HUES48 (cell line): ENCODE results near the gene NT5DC4.
A peak's percentile ranks its signal among the peaks of the same experiment; 100 is the strongest.

Experiments
- H3K27ac ChIP-seq: one replicate; pipeline ENCODE4 v1.7.0; 2013; ENCODE audit warnings: low read depth, low read length, inconsistent platforms
- H3K27me3 ChIP-seq: 2 replicates; pipeline ENCODE4 v1.6.1; 2013; ENCODE audit warnings: mild to moderate bottlenecking, low read length; ENCODE audit not compliant: control insufficient read depth, insufficient read depth
- H3K36me3 ChIP-seq: 2 replicates; pipeline ENCODE4 v1.6.1; 2013; ENCODE audit warnings: low read length; ENCODE audit not compliant: control insufficient read depth, insufficient read depth
- H3K4me1 ChIP-seq: 2 replicates; pipeline ENCODE4 v1.6.1; 2013; ENCODE audit warnings: mild to moderate bottlenecking, low read length; ENCODE audit not compliant: control insufficient read depth, insufficient read depth
- H3K4me3 ChIP-seq: 2 replicates; pipeline ENCODE4 v1.5.1; 2013; ENCODE audit warnings: mild to moderate bottlenecking, low read depth, low read length
- H3K9ac ChIP-seq: 2 replicates; pipeline ENCODE4 v1.6.1; 2013; ENCODE audit warnings: mild to moderate bottlenecking, low read depth, low read length, moderate library complexity
- H3K9me3 ChIP-seq: 2 replicates; pipeline ENCODE4 v1.6.1; 2013; ENCODE audit warnings: low read length; ENCODE audit not compliant: control insufficient read depth, insufficient read depth

The NT5DC4 gene

DNA sequence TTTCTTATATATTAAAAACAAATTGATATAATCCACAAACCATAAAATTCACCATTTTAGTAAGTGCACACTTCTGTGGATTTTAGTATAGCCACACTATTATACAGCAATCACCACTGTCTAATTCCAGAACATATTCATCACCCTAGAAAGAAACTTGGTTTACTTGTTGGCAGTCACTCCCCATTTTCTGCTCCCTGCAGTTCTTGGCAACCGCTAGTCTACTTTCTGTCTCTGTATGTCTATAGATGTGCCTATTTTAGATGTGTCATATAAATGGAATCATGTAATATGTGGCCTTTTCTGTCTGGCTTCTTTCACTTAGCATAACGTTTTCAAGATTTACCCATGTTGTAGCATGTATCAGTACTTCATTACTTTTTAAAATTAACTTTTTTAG, 37.9 kb downstream of the NT5DC4 start:
- Histone ChIP-seq H3K36me3 (peaks cover 83% of the 10 kb centered on the region), H3K9ac (no peak overlapping the region), H3K27ac (no peak overlapping the region)

DNA sequence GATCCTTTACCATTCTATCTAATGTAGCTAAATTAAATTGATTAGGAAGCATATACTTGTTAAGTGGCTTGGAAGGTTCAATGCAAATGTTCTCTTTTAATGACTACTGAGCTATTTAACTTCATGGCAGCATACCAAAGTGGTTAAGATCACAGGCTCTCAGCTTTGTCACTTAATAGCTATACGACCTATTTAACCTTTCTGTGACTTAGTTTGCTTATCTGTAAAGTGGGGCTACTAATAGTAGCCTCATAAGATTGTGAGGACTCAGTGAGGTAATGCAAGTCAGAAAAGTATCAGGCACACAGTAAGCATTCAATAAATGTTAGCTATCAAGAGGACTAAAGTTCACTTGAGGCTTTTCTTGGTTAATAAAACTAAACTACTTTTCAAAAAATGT, 39.3 kb downstream of the NT5DC4 start:
- Histone ChIP-seq H3K9me3 (no peaks in the 10 kb centered on the region), H3K27ac (no peak overlapping the region), H3K4me3 (no peak overlapping the region), H3K36me3 (peaks cover 69% of the 10 kb centered on the region), H3K9ac (no peak overlapping the region), H3K27me3 (no peaks in the 10 kb centered on the region), H3K4me1 (peaks cover 10% of the 10 kb centered on the region)

More for the DNA sequence above, 37.9 kb downstream of the NT5DC4 start:
- peaks cover 8% of the 10 kb centered on the region for H3K4me1 ChIP-seq
- H3K4me3 ChIP-seq, result no peak overlapping the region
- H3K9me3 ChIP-seq, result no peaks in the 10 kb centered on the region
- no peaks in the 10 kb centered on the region for H3K27me3 ChIP-seq

DNA sequence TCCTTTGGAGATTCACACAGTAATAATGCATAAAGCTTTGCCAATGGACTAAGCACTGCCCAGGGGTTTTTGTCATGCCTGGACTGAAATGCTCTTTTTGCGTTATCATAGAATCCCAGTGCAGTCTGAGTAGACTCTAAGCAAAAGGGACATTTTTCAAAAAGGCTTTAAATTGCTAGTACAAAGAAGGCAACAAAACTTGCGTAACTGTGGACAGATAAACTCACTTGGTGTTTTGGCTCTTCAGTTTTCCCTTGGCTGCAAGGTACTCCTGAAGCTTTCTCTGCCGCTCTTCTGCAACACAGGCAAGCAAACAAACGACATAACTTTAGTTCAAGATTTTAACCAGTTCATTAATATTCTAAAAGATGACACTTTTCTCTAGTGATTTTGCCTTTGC, 41.5 kb downstream of the NT5DC4 start:
- Histone ChIP-seq H3K9ac (no peak overlapping the region), H3K4me3 (no peak overlapping the region), H3K27me3 (no peaks in the 10 kb centered on the region), H3K36me3 (peaks cover 49% of the 10 kb centered on the region), H3K9me3 (no peaks in the 10 kb centered on the region), H3K4me1 (peaks cover 12% of the 10 kb centered on the region), H3K27ac (no peak overlapping the region)

DNA sequence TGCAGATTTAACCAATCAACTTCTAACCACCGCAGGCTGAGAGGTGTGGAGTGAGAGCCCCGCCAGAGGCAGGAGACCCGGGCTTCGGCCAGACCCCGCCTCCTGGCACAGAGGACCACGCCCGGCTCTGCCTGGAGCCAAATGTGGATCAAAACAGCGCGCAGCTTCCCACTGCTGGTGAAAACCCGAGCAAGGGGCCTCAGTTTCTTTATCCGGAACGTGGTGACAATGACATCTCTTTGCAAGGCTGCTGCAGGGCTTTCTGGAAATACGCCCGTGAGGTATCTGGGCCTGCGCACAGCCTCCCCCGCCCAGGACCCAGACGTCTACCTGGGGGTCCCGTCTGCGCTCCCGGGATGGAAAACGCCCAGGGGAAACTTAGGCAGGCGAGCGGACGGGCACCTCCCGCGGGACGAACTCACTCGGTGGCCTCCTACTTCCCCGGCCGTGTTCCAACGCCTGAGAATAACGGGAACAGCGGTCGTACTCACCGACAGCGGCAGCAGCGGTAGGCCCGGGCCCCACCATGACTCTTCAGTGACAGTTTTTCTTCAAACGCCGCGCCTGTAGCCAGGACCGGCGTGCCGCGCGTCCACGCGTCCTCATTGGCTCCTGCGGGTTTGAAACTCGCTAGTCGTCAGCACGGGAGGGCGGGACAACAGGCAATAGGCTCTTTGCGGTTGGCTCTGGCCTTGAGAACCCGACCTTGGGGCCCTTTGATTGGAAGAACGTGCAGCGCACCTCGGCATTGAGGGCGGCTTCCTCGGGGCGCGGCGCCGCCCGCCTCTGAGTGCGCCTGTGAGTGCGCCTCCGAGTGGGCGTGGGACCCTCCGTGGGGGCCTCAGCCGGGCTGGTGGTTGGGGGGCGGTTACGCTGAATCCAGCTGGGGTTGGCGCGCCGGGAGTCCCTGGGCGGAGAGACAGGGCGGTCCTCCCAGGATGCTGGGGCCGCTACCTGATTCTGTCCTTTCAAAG, 43.5 kb downstream of the NT5DC4 start, which contains the start of gene CKAP2L:
Gene CKAP2L, minus strand, starts transcription at position 539 of the 974 bp plus-strand sequence. Its CDS starts 11 bp downstream, at position 528.
- H3K36me3 ChIP-seq, result peaks cover 28% of the 10 kb centered on the region
- H3K27ac ChIP-seq, result peak within 1 kb of the TSS; percentile 82
- peak within 1 kb of the TSS; percentile 81 for H3K4me3 ChIP-seq
- no peaks in the 10 kb centered on the region for H3K27me3 ChIP-seq
- H3K4me1 ChIP-seq, result peaks cover 12% of the 10 kb centered on the region
- no peaks in the 10 kb centered on the region for H3K9me3 ChIP-seq
- 0 out of 2 replicates have a peak within 1 kb of the TSS, but pooled peaks have one; percentile 21 for H3K9ac ChIP-seq

DNA sequence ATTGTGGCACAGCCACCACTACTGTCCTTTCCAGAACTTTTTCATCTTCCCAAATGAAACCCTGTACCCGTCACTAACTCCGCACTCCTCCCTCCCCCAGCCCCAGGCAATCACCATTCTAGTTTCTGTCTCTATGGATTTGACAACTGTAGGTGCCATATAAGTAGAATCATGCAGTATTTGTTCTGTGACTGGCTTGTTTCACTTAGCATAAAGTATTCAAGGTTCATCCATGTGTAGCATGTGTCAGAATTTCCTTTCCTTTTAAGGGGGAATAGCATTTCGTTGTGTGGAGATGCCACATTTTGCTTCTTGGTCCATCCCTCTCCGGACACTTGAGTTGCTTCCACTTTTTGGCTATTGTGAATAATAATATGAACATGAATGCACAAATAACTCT, 44.4 kb downstream of the NT5DC4 start:
- H3K9ac ChIP-seq, result no peak overlapping the region
- H3K27me3 ChIP-seq, result no peaks in the 10 kb centered on the region
- H3K36me3 ChIP-seq, result peaks cover 19% of the 10 kb centered on the region
- peaks cover 12% of the 10 kb centered on the region for H3K4me1 ChIP-seq
- peak overlapping the region; percentile 81 for H3K4me3 ChIP-seq
- no peaks in the 10 kb centered on the region for H3K9me3 ChIP-seq
- no peak overlapping the region for H3K27ac ChIP-seq

DNA sequence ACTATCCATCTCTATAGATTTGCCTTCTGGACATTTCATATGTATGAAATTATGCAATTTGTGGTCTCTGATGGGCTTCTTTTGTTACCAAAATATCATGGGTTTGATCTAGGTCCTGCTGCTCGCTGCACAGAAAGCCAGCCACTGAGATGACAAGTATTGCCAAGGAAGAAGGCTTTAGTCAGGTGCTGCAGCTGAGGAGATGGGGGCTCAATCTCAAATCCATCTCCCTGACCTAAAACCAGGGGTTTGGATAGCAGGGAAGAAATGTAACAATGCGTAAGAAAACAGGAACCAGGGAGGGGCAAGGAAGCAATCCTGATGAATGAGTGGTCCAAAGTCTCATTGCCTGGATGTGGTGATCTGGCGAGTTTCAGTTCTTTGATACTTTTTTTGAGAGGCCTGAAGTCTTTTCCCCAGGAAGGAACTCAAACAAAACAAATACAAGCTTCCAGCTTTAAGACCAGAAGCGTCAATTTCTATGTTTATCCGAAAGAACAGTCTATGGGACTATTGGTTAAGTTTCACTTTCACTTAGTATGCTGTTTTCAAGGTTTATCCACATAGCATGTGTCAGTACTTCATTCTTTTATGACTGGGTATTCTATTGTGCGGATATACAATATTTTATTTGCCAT, 47.0 kb downstream of the NT5DC4 start:
- H3K27me3 ChIP-seq, result no peaks in the 10 kb centered on the region

DNA sequence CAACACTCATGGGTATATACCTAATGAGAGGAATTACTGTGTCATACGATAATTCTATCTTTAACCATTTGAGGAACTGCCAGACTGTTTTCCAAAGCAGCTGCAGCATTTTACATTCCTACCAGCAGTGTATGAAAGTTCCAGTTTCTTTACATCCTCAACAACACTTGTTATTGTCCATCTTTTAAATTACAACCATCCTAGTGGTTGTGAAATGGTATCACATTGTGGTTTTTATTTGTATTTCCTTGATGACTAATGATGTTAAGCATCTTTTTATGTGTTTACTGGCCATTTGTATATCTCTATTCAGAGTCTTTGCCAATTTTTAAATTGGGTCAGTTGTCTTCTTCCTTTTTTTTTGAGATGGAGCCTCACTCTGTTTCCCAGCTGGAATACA, 47.6 kb downstream of the NT5DC4 start:
- no peak overlapping the region for H3K27ac ChIP-seq
- no peaks in the 10 kb centered on the region for H3K9me3 ChIP-seq
- H3K9ac ChIP-seq, result no peak overlapping the region
- no peak overlapping the region for H3K4me3 ChIP-seq
- H3K36me3 ChIP-seq, result no peaks in the 10 kb centered on the region
- no peaks in the 10 kb centered on the region for H3K27me3 ChIP-seq
- H3K4me1 ChIP-seq, result peaks cover 4% of the 10 kb centered on the region; the same call in 1 of the 2 replicates

More for the DNA sequence above, 47.0 kb downstream of the NT5DC4 start:
- no peaks in the 10 kb centered on the region for H3K36me3 ChIP-seq
- H3K9ac ChIP-seq, result no peak overlapping the region
- H3K4me3 ChIP-seq, result no peak overlapping the region
- no peak overlapping the region for H3K27ac ChIP-seq
- peaks cover 11% of the 10 kb centered on the region for H3K4me1 ChIP-seq
- H3K9me3 ChIP-seq, result no peaks in the 10 kb centered on the region

DNA sequence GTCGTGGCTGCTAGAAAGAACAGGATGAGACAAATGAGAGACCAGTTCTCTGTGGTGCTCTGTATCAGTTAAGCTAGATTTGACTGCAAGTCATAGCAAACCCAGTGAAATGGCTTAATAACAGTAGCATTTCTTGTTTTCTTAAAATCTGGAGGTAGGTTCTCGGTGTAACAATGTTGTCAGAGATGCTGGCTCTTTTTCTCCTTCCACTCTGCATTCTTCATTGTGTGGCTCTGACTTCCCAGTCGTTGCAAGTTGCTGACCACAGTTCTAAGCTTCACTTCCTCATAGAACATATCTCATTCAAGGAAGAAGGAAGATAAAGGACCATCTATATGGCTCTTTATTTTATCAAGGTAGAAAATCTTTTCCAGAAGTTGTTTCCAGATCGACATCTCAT, 51.5 kb downstream of the NT5DC4 start:
- H3K36me3 ChIP-seq, result no peaks in the 10 kb centered on the region
- H3K27me3 ChIP-seq, result no peaks in the 10 kb centered on the region
- H3K9me3 ChIP-seq, result no peaks in the 10 kb centered on the region
- no peaks in the 10 kb centered on the region for H3K4me1 ChIP-seq
- H3K9ac ChIP-seq, result no peak overlapping the region
- H3K4me3 ChIP-seq, result no peak overlapping the region
- no peak overlapping the region for H3K27ac ChIP-seq

DNA sequence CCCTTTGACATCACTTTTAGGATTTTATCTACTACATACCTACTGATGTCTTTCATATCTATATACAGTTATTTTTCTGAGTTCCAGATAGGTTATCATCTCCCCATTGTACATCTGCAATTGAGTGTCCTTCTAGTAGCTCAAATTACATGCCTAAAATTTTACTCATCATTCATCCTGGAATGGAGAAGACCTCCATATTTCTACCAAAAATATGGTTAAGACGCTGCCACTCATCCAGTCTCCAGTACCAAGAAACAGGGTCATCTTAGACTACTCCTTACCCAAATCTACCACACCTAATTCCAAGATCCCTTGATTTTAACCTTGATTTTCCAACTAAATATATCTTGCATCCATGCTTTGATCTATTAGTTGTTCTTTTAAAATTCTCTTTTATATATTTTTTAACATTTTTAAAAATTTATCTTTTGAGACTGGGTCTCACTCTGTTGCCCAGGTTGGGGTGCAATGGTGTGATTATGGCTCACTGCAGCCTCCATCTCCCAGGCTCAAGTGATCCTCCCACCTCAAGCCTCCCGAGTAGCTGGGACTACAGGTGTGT, 52.2 kb downstream of the NT5DC4 start:
- H3K27me3 ChIP-seq, result no peaks in the 10 kb centered on the region
- H3K4me3 ChIP-seq, result no peak overlapping the region
- no peaks in the 10 kb centered on the region for H3K36me3 ChIP-seq
- H3K4me1 ChIP-seq, result no peaks in the 10 kb centered on the region
- no peaks in the 10 kb centered on the region for H3K9me3 ChIP-seq
- H3K9ac ChIP-seq, result no peak overlapping the region
- H3K27ac ChIP-seq, result no peak overlapping the region

DNA sequence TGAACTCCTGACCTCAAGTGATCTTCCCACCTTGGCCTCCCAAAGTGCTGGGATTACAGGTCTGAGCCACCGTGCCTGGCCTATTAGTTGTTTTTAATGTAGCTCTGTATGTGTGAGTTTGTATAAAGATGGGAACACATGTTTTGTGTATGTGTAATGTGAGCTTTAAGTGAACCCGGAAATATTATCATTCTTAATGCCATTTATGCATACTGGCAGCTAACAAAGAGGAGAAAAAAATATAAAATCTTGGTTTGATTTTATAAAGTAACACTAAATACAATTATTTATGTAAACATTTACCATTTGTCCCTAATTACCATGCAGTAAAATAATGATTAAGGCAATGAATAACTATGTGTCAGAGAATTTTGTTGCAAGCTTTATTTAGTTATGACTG, 52.7 kb downstream of the NT5DC4 start:
- H3K4me1 ChIP-seq, result no peaks in the 10 kb centered on the region
- H3K9ac ChIP-seq, result no peak overlapping the region
- no peaks in the 10 kb centered on the region for H3K27me3 ChIP-seq
- no peak overlapping the region for H3K4me3 ChIP-seq
- no peak overlapping the region for H3K27ac ChIP-seq
- H3K36me3 ChIP-seq, result no peaks in the 10 kb centered on the region
- no peaks in the 10 kb centered on the region for H3K9me3 ChIP-seq
